Osteoblast (primary cell): ENCODE measurements around the gene DEFB112. TPM values are rescaled to one million over a fixed set of nuclear protein-coding genes. Genes with fewer than 3 reads are reported as not detected.
A peak's percentile ranks its signal among the peaks of the same experiment; 100 is the strongest.

Experiments used
- DNase-seq: peaks from one replicate; pipeline ENCODE4 v3.0.0; 2011; ENCODE audit warnings: low spot score, mixed read lengths; ENCODE audit not compliant: insufficient read length; ENCODE audit errors: missing footprints
- H2AFZ ChIP-seq: 2 replicates; pipeline ENCODE4 v1.6.0; 2011; ENCODE audit warnings: mild to moderate bottlenecking, low read length
- H3K27ac ChIP-seq: 2 replicates; pipeline ENCODE4 v1.5.1; 2011; ENCODE audit warnings: mild to moderate bottlenecking, low read depth, low read length, moderate library complexity
- H3K27me3 ChIP-seq: 2 replicates; pipeline ENCODE4 v1.6.0; 2012; ENCODE audit warnings: mild to moderate bottlenecking, control low read depth, inconsistent platforms, low read length, moderate library complexity; ENCODE audit not compliant: insufficient read depth
- H3K36me3 ChIP-seq: 2 replicates; pipeline ENCODE4 v1.5.1; 2011; ENCODE audit warnings: mild to moderate bottlenecking, low read length, control low read depth, moderate library complexity; ENCODE audit not compliant: insufficient read depth
- H3K4me1 ChIP-seq: 2 replicates; pipeline ENCODE4 v1.5.1; 2011; ENCODE audit warnings: mild to moderate bottlenecking, low read length, control low read depth, moderate library complexity; ENCODE audit not compliant: insufficient read depth
- H3K4me2 ChIP-seq: 2 replicates; pipeline ENCODE4 v1.6.0; 2011; ENCODE audit warnings: mild to moderate bottlenecking, low read length; ENCODE audit not compliant: insufficient read depth
- H3K4me3 ChIP-seq: fragments of 200-600 bp; sonication (generic); 3 replicates; pipeline ENCODE4 v1.5.1; 2012; ENCODE audit warnings: mild to moderate bottlenecking, low read length, inconsistent platforms; ENCODE audit not compliant: insufficient read depth
- H3K79me2 ChIP-seq: 2 replicates; pipeline ENCODE4 v1.6.0; 2012; ENCODE audit warnings: mild to moderate bottlenecking, low read length, control low read depth, inconsistent platforms; ENCODE audit not compliant: insufficient read depth
- H3K9me3 ChIP-seq: 2 replicates; pipeline ENCODE4 v1.5.1; 2011; ENCODE audit warnings: low read depth, low read length, control low read depth
- H4K20me1 ChIP-seq: 2 replicates; pipeline ENCODE4 v1.6.0; 2012; ENCODE audit warnings: mild to moderate bottlenecking, low read length, control low read depth; ENCODE audit not compliant: insufficient read depth
- total RNA-seq: library from RNA; depleted of rRNA; stranded (reverse); fragments of >200 nt; gene quantifications from 2 replicates; pipeline ENCODE4 v1.2.3, GENCODE V29; 2012
- TF ChIP-seq, protein P1 (sequence below): IDR thresholded peaks from 2 replicates; pipeline ENCODE4 v1.5.1; 2011; ENCODE audit warnings: mild to moderate bottlenecking, low read depth, low read length, moderate library complexity; ENCODE audit errors: extremely low read depth

DEFB112 gene
- total RNA-seq, 1 donor = not detected

DNA sequence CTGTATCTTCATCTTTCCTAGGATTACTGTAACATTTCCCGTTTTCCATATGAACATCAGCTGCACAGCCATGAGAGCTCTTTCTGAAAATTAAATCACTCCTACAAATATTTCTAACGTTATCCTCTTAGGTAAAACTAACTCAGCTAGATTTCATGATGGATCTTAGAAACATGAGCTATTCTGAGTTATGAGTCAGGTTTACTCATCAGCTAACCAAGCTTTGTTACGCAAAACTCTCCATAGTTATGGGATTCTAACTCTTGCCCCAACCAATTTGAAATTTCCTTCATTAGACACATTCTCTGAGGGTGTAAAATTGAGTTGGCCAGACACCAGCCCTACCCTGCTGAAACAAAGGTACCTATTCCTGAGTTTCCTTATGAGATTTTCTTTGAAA lies 41.9 kb downstream of the DEFB112 start:
- H3K9me3 ChIP-seq = no peaks in the 10 kb centered on the region
- H3K4me2 ChIP-seq = no peak overlapping the region
- TF ChIP-seq, protein P1, sequence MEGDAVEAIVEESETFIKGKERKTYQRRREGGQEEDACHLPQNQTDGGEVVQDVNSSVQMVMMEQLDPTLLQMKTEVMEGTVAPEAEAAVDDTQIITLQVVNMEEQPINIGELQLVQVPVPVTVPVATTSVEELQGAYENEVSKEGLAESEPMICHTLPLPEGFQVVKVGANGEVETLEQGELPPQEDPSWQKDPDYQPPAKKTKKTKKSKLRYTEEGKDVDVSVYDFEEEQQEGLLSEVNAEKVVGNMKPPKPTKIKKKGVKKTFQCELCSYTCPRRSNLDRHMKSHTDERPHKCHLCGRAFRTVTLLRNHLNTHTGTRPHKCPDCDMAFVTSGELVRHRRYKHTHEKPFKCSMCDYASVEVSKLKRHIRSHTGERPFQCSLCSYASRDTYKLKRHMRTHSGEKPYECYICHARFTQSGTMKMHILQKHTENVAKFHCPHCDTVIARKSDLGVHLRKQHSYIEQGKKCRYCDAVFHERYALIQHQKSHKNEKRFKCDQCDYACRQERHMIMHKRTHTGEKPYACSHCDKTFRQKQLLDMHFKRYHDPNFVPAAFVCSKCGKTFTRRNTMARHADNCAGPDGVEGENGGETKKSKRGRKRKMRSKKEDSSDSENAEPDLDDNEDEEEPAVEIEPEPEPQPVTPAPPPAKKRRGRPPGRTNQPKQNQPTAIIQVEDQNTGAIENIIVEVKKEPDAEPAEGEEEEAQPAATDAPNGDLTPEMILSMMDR = no peak
- no peaks in the 10 kb centered on the region for H4K20me1 ChIP-seq
- no peaks in the 10 kb centered on the region for H3K36me3 ChIP-seq
- no peaks in the 10 kb centered on the region for H3K79me2 ChIP-seq
- H3K27ac ChIP-seq = no peak overlapping the region
- no peak for DNase-seq
- H2AFZ ChIP-seq = no peak overlapping the region
- no peaks in the 10 kb centered on the region for H3K27me3 ChIP-seq
- no peak overlapping the region for H3K4me3 ChIP-seq
- H3K4me1 ChIP-seq = no peaks in the 10 kb centered on the region

DNA sequence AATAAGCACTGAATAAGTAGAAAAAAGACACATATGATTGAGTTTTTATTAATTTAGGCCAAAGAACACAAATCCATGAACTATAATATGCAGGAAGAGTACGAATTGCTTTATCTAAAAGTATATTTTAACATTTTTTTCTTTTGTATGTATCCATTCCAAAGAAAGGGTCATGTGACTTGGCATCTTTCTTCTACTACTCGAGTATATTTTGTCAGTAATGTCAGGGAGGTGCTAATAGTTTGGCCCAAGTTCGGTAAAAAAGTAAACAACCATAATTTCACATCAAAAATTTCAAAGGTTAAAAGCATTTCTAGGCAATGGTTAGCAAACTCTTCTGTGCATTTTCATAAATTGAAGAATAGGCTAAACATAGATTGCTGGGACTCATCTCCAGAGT lies 46.6 kb downstream of the DEFB112 start:
- DNase-seq = peak; percentile 30
- no peak overlapping the region for H2AFZ ChIP-seq
- TF ChIP-seq, protein P1 = no peak
- H3K27me3 ChIP-seq = no peaks in the 10 kb centered on the region
- H3K4me2 ChIP-seq = no peak overlapping the region
- H3K9me3 ChIP-seq = no peaks in the 10 kb centered on the region
- H3K79me2 ChIP-seq = no peaks in the 10 kb centered on the region
- H3K36me3 ChIP-seq = no peaks in the 10 kb centered on the region
- no peak overlapping the region for H3K27ac ChIP-seq
- no peak overlapping the region for H3K4me3 ChIP-seq
- H3K4me1 ChIP-seq = no peaks in the 10 kb centered on the region
- no peaks in the 10 kb centered on the region for H4K20me1 ChIP-seq

DNA sequence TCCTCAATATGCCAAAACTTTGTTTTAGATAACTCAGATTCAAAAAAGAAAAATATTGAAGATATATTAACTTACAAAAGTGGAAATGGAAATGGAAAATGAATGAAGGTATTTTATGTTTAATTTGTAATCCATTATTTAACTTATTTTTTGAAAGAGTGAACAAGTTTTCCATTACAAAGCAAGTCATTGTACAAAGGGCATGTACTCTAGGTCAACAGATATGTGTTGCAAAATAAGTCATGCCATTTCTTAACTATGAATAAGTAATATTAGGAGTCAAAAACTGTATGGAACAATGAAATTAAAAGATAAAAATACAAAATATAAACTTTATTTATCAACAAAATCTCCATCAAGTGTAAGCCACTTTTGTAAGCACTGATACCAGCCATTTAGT lies 54.5 kb downstream of the DEFB112 start:
- H3K4me1 ChIP-seq = no peaks in the 10 kb centered on the region
- no peak overlapping the region for H2AFZ ChIP-seq
- no peak overlapping the region for H3K4me3 ChIP-seq
- H3K27ac ChIP-seq = no peak overlapping the region
- no peaks in the 10 kb centered on the region for H3K36me3 ChIP-seq
- H3K9me3 ChIP-seq = no peaks in the 10 kb centered on the region
- no peaks in the 10 kb centered on the region for H4K20me1 ChIP-seq
- no peak for DNase-seq
- H3K4me2 ChIP-seq = no peak overlapping the region
- no peaks in the 10 kb centered on the region for H3K27me3 ChIP-seq
- TF ChIP-seq, protein P1 = no peak
- no peaks in the 10 kb centered on the region for H3K79me2 ChIP-seq

Other genes starting within 250 kb of the DEFB112 start
- gene CRISP1, start 183.4 kb downstream of the DEFB112 start, total RNA-seq = not detected in 2 replicates
- not detected in 2 replicates for gene DEFB114, start 85.8 kb downstream of the DEFB112 start, total RNA-seq
- not detected in 2 replicates for gene DEFB113, start 80.3 kb downstream of the DEFB112 start, total RNA-seq
- gene DEFB110, start 27.9 kb downstream of the DEFB112 start, total RNA-seq = not detected in 2 replicates